ENCODE results near the gene CGB2.
"Not testable (repeated sequence)": the region's sequence is repeated elsewhere in the genome, so short reads cannot be mapped to it uniquely, and the experiment has no call there.

CGB2 gene

DNA sequence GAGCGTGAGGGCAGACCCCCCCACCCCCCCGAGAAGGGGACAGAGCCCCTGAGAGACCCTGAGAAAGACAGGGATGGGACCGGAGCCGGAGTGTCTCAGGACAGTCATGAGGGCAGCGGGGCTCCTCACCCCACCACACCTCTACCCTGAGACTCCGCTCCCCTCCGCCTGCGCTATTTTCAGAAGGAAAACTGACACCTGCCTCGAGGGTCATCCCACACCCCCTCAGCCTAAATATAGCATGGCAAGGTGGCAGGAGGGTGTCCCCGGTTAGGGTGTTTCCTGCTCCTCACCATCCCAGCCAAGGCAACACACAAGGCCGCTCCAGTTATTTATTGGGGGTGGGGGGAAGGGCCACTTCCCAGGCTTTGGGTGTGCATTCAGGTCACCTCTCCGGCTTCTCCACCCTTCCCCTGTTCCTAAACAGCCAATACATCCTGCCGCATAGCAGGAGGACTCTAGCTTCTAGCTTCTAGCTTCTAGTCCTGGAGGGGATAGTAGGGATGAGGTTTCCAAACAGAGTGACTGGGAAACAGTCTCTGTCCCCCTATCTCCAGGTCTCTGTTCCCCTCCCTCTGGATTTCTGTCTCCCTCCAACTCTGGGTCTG is 34.3 kb downstream of the CGB2 start:
- DNase-seq (ENCODE audit: low read depth in 2 of 2, low spot score in 1 of 2) = no peak

DNA sequence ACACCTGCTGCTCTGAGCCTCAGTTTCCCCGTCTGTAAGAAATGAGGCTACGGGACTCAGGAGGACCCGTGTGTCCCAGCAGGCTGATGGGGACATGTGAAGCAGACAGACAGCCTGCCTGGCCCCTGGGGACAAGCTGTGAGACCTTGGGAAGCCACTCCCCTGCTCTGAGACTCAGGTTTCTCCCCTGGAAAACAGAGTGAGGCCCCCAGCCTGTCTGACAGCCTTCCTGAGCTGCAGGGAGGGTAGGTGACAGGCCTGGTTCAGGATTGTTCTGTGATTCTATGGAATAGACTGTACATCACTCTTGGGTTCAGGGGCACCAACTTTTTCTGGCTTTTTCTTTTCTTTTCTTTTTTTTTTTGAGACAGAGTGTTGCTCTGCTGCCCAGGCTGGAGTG is 35.9 kb downstream of the CGB2 start:
- no peak for DNase-seq (ENCODE audit: low read depth in 2 of 2, low spot score in 1 of 2)

DNA sequence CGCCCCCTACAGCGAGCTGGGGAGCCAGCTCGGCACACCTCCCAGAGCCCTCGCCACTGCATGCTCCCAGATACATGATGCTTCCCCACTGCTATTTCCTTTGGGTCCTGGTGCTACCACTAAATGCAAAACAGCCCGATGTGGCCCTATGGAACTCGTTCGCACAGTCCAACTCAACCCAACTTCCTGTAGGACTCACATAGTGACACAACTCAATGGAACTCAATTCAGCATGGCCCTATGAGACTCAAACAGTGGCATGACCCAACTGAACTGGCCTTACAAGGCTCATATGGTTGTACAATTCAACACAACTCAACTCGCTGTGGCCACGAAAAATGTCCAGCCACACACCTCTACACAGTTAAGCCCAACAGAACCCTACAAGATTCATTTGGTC is 37.3 kb downstream of the CGB2 start:
- DNase-seq (ENCODE audit: low read depth in 2 of 2, low spot score in 1 of 2) = no peak

DNA sequence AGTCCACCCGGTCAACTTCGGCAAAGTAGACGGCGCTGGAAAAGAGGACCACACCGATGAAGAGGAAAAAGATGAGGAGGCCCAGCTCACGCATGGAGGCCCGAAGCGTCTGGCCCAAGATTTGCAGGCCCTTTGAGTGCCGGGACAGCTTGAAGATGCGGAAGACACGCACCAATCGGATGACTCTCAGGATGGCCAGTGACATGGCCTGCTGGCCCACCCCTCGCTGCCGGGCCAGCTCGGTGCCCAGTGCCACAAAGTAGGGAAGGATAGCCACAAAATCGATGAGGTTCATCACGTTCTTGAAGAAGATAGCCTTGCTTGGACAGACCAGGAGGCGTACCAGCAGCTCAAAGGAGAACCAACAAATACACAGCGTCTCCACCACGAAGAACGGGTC is 38.7 kb downstream of the CGB2 start:
- no peak for DNase-seq (ENCODE audit: low read depth in 2 of 2, low spot score in 1 of 2)

DNA sequence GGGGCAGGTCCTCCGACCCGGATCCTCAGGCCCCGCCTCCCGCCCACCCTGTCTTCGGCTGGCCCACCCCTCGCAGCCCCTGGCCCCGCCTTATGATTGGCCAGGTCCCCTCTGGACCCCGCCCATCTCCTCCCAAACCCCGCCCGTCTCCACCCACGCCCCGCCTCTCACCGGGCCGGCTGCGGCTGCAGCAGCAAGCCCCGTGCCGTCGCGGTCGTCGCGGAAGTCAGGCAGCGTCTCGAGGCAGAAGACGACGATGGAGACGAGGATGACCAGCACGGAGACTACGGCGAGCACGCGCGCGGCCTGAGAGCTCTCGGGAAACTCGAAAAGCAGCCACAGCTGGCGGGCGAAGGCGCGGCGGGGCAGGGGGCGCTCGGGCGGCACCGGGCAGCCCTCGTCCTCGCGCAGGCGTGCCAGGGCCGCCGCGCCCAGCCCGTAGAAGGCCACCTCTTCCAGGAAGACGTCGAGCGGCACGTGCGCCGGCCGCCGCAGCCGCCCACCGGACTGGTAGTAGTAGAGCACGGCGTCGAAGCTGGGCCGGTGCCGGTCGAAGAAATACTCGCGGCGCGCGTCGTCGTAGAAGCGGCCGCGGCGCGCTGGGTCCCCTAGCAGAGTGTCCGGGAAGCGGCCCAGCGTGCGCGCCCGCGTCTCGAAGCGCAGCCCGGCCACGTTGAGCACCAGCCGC is 40.3 kb downstream of the CGB2 start:
- no peak for DNase-seq (ENCODE audit: low read depth in 2 of 2, low spot score in 1 of 2)

DNA sequence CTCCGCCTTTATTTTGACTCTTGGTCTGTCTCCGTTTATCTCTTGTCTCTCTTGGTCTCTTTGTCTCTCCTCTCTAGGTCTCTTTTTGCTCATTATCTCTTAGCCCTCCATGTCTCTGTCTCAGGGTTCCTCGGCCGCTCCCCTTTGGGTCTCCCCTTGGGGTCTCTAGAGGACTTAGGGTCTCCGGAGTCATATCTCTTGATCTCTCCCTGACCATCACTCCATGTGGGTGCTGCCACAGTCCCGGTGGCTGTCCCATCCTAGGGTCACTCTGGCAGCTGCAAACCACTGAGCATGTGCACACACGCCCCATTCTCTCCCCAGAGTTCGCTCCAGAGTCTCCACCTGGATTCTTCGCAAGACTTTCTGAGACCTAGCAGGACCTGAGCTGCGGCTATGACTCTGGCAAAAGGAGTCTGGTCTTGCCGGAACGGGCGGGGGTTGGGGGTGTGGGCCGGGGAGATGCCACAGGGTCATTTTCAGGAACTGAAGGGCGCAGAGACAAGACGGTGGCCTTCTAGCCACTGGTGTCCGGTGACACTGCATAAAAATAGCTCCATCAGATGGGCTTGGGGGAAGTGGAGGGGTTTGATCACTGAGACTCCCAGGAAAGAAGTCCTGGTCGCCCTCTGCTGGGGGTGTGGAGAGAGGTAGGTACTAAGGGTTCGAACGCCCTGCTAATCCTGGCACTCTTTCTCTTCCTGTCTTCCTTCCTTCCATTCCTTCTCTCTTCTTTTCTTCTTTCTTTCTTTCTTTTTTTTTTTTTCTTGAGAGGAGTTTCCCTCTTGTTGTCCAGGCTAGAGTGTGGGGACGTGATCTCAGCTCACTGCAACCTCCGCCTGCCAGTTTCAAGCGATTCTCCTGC is 42.1 kb downstream of the CGB2 start:
- no peak for DNase-seq (ENCODE audit: low read depth in 2 of 2, low spot score in 1 of 2)

DNA sequence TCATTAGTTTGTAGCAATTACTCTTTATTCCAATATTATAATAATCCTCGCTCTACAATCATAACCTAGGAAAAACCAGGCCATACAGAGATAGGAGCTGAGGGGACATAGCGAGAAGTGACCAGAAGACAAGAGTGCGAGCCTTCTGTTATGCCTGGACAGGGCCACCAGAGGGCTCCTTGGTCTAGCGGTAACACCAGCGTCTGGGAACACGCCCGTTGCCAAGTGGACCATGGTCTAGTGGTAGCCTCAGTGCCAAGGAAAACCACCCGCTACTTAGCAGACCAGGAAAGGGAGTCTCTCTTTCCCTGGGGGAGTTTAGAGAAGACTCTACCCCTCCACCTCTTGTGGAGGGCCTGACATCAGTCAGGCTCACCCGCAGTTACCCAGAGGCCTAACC is 43.2 kb downstream of the CGB2 start:
- DNase-seq (ENCODE audit: low read depth in 2 of 2, low spot score in 1 of 2) = not testable (repeated sequence)

DNA sequence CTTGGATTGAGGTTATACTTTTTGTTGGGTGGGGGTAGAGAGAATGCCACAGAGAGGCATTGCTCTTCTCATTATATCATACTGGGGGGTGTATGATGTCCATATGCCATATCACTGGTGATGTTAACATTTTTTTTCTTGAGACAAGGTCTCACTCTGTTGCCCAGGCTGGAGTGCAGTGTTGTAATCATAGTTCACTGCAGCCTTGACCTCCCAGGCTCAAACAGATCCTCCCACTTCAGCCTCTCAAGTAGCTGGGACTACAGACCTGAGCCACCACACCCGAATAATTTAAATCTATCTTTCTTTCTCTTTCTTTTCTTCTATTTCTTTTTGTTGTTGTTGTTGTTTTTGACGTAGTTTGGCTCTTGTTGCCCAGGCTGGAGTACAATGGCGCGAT is 48.7 kb downstream of the CGB2 start:
- DNase-seq (ENCODE audit: low read depth in 2 of 2, low spot score in 1 of 2) = no peak

DNA sequence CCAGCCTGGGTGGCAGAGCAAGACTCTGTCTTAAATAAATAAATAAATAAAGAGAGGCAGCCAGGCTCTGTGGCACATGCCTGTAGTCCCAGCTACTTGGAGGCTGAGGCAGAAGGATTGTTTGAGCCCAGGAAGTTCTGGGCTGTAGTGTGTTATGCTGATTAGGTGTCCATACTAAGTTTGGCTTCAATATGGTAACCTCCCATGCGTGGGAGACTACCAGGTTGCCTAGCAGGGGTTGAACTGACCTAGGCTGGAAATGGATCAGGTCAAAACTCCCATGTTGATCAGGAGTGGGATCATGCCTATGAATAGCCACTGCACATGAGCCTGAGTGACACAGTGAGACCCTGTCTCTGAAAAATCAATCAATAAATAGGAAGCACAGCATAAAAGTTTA is 49.6 kb downstream of the CGB2 start:
- no peak for DNase-seq (ENCODE audit: low read depth in 2 of 2, low spot score in 1 of 2)

Data from stimulated activated CD8-positive, alpha-beta memory T cell treated with anti-CD3 and anti-CD28 coated beads, Interleukin-4, amount 100 ng/mL, for 1 hour (primary cell).